ENCODE data around the gene FOSB.
A peak's percentile ranks its signal among the peaks of the same experiment; 100 is the strongest.

GRCh38 chr19:45423589-45424190 is 44.1 kb upstream of the FOSB start, which contains the start of gene ERCC1:
- TF ChIP-seq, protein P1, sequence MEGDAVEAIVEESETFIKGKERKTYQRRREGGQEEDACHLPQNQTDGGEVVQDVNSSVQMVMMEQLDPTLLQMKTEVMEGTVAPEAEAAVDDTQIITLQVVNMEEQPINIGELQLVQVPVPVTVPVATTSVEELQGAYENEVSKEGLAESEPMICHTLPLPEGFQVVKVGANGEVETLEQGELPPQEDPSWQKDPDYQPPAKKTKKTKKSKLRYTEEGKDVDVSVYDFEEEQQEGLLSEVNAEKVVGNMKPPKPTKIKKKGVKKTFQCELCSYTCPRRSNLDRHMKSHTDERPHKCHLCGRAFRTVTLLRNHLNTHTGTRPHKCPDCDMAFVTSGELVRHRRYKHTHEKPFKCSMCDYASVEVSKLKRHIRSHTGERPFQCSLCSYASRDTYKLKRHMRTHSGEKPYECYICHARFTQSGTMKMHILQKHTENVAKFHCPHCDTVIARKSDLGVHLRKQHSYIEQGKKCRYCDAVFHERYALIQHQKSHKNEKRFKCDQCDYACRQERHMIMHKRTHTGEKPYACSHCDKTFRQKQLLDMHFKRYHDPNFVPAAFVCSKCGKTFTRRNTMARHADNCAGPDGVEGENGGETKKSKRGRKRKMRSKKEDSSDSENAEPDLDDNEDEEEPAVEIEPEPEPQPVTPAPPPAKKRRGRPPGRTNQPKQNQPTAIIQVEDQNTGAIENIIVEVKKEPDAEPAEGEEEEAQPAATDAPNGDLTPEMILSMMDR (conservative IDR thresholded peaks at IDR 0.05; ENCODE audit: low read depth in 2 of 2): no peak
- TF ChIP-seq CREB1 (CRISPR knock-in tag; IDR thresholded peaks at IDR 0.05; ENCODE audit: low read depth) (no peak), POLR2AphosphoS5 (IDR thresholded peaks at IDR 0.05; ENCODE audit: low read depth) (peak; percentile 89), EZH2phosphoT487 (IDR thresholded peaks at IDR 0.05; ENCODE audit: unreplicated experiment) (no peak)

Data from GM23338 (cell line).